Stimulated activated CD4-positive, alpha-beta T cell treated with anti-CD3 and anti-CD28 coated beads, Interleukin-4, amount 100 ng/mL, for 1 hour (primary cell): Measurements from ENCODE around the gene SLFN5.
"Not testable (repeated sequence)": the region's sequence is repeated elsewhere in the genome, so short reads cannot be mapped to it uniquely, and the experiment has no call there.

Experiments used
- DNase-seq: peaks from one replicate; pipeline ENCODE4 v3.0.0-alpha.2; 2020

The SLFN5 gene

GRCh38 chr17:35242805-35243560 is at the start of gene SLFN5:
SLFN5 (plus strand) TSS chr17:35243072; CDS start chr17:35258691, 15,619 bp downstream.
- peak; percentile 88 for DNase-seq

GRCh38 chr17:35194001-35194400 is 48.9 kb upstream of the SLFN5 start, which contains the start of gene SLC35G3:
SLC35G3 (minus strand) TSS chr17:35194393; CDS start chr17:35194307, 86 bp downstream.
- not testable (repeated sequence) for DNase-seq

GRCh38 chr17:35195062-35195461 is 47.8 kb upstream of the SLFN5 start:
- not testable (repeated sequence) for DNase-seq

- DNase-seq = not testable (repeated sequence)
Observed at GRCh38 chr17:35202582-35202981, 40.3 kb upstream of the SLFN5 start.

GRCh38 chr17:35210741-35211140 is 32.1 kb upstream of the SLFN5 start:
- peak; percentile 41 for DNase-seq

GRCh38 chr17:35212668-35213067 is 30.2 kb upstream of the SLFN5 start:
- no peak for DNase-seq

- DNase-seq = no peak
Observed at GRCh38 chr17:35213412-35213940, 29.4 kb upstream of the SLFN5 start.

GRCh38 chr17:35214192-35214591 is 28.7 kb upstream of the SLFN5 start:
- DNase-seq = no peak

GRCh38 chr17:35214631-35215273 is 28.1 kb upstream of the SLFN5 start:
- peak; percentile 21 for DNase-seq

GRCh38 chr17:35217107-35217506 is 25.8 kb upstream of the SLFN5 start:
- no peak for DNase-seq

GRCh38 chr17:35218915-35219314 is 24.0 kb upstream of the SLFN5 start:
- DNase-seq = no peak

- DNase-seq = no peak
Observed at GRCh38 chr17:35222452-35222851, 20.4 kb upstream of the SLFN5 start.

- no peak for DNase-seq
Observed at GRCh38 chr17:35224436-35224835, 18.4 kb upstream of the SLFN5 start.

- DNase-seq = no peak
Observed at GRCh38 chr17:35227546-35227945, 15.3 kb upstream of the SLFN5 start.

GRCh38 chr17:35229638-35230037 is 13.2 kb upstream of the SLFN5 start:
- DNase-seq = no peak

GRCh38 chr17:35234315-35234714 is 8.6 kb upstream of the SLFN5 start:
- not testable (repeated sequence) for DNase-seq

GRCh38 chr17:35235289-35235688 is 7.6 kb upstream of the SLFN5 start:
- no peak for DNase-seq

GRCh38 chr17:35235917-35236316 is 7.0 kb upstream of the SLFN5 start:
- no peak for DNase-seq

- DNase-seq = no peak
Observed at GRCh38 chr17:35236821-35237220, 6.1 kb upstream of the SLFN5 start.

- no peak for DNase-seq
Observed at GRCh38 chr17:35238821-35239220, 4.1 kb upstream of the SLFN5 start.

GRCh38 chr17:35239823-35240222 is 3.0 kb upstream of the SLFN5 start:
- DNase-seq = no peak

GRCh38 chr17:35240861-35241260 is 2.0 kb upstream of the SLFN5 start:
- no peak for DNase-seq

- peak; percentile 45 for DNase-seq
Observed at GRCh38 chr17:35241520-35241919, 1.4 kb upstream of the SLFN5 start.

GRCh38 chr17:35242158-35242804 is 591 bp upstream of the SLFN5 start:
- DNase-seq = peak; percentile 79
